ENCODE data around the gene UCN2. TPM values are rescaled to one million over a fixed set of nuclear protein-coding genes. Genes with fewer than 3 reads are reported as not detected.

Gene UCN2
- total and polyA plus RNA-seq, 2 donors (not counting 3 experiments of a cell fraction or from before 2014, with no cell fraction given), result 0.11 TPM; not detected in 1

- no peaks in the 10 kb centered on the region for H3K79me2 ChIP-seq (ENCODE audit: control insufficient read depth, insufficient read depth, low read length)
- no peaks in the 10 kb centered on the region for H3K9me1 ChIP-seq (replicated peaks; ENCODE audit: control insufficient read depth, extremely low read depth, insufficient read depth, low read length)
- no peaks in the 10 kb centered on the region for H3K4me1 ChIP-seq (ENCODE audit: control insufficient read depth, extremely low read depth, insufficient read depth, low read length)
- no peaks in the 10 kb centered on the region for H4K20me1 ChIP-seq (replicated peaks; ENCODE audit: control insufficient read depth, extremely low read depth, insufficient read depth, low read length)
- ChIA-PET CTCF (no interaction called here), POLR2A (no interaction called here)
- no peak overlapping the region for H3K4me2 ChIP-seq (ENCODE audit: insufficient read depth, low read length)
- intact Hi-C loops (cut with micrococcal nuclease) (no loop called here), dilution Hi-C loops (cut with MboI; ENCODE audit: extremely low pct_ligation_motif_present, low sequenced_read_pairs) (no loop called here)
- TF ChIP-seq MYC (IDR thresholded peaks at IDR 0.05; ENCODE audit: low read depth, low read length), result no peak
- no peak for TF ChIP-seq JUN (IDR thresholded peaks at IDR 0.05; ENCODE audit: borderline replicate concordance, insufficient read depth, insufficient read length, low read depth)
- no peak for TF ChIP-seq POLR2AphosphoS5 (IDR thresholded peaks at IDR 0.05; ENCODE audit: insufficient read depth, low read depth, low read length)
- TF ChIP-seq GATA2 (IDR thresholded peaks at IDR 0.05; ENCODE audit: insufficient read depth, insufficient read length, low read depth, low read length), result no peak
- TF ChIP-seq EZH2 (IDR thresholded peaks at IDR 0.05; ENCODE audit: borderline replicate concordance, low read depth, low read length, severe bottlenecking), result no peak
- no peak for TF ChIP-seq FOS (IDR thresholded peaks at IDR 0.05; ENCODE audit: borderline replicate concordance, insufficient read depth, low read length)
- no peak for TF ChIP-seq CTCF (IDR thresholded peaks at IDR 0.05; ENCODE audit: extremely low read depth in 1 of 2, insufficient read depth in 1 of 2, low read depth in 1 of 2, low read length in 2 of 2)
- TF ChIP-seq MAX (IDR thresholded peaks at IDR 0.05; ENCODE audit: insufficient read depth, insufficient read length), result no peak
- no peak for TF ChIP-seq POLR2A (IDR thresholded peaks at IDR 0.05; ENCODE audit: low read depth, low read length)
- no peak overlapping the region for H2AFZ ChIP-seq (ENCODE audit: low read depth, low read length)
- no peak overlapping the region for H3K27ac ChIP-seq (ENCODE audit: insufficient read depth, low read depth, low read length)
- H3K36me3 ChIP-seq (ENCODE audit: control insufficient read depth in 2 of 2, extremely low read depth in 1 of 2, insufficient read depth in 2 of 2, low read length in 2 of 2), result no peaks in the 10 kb centered on the region
- DNase-seq (ENCODE audit: low read depth, low spot score) (no peak), FAIRE-seq (no peak)
- no peaks in the 10 kb centered on the region for H3K27me3 ChIP-seq (ENCODE audit: control insufficient read depth in 2 of 2, insufficient read depth in 2 of 2, low read length in 2 of 2)
- H3K9ac ChIP-seq (replicated peaks; ENCODE audit: extremely low read depth, insufficient read depth, low read length), result no peak overlapping the region
- H3K4me3 ChIP-seq (replicated peaks in 1 of 3; ENCODE audit: insufficient read depth in 1 of 3, low read depth in 1 of 3, low read length in 3 of 3), result no peak overlapping the region
- H3K9me3 ChIP-seq (replicated peaks; ENCODE audit: control insufficient read depth, insufficient read depth, low read length), result no peaks in the 10 kb centered on the region
- BruUV-seq (replicated peaks), result no TSS peak
Observed at GRCh38 chr3:48581621-48582481, 18.3 kb upstream of the UCN2 start.
